Kidney epithelial cell (primary cell): ENCODE measurements around the gene CEMIP2. TPM values are rescaled to one million over a fixed set of nuclear protein-coding genes. Genes with fewer than 3 reads are reported as not detected.

Source experiments
- DNase-seq: peaks from one replicate; pipeline ENCODE4 v3.0.0-alpha.2; 2010; ENCODE audit warnings: low read depth
- H3K27me3 ChIP-seq: 2 replicates; pipeline ENCODE4 v1.6.0; 2011; ENCODE audit warnings: low read length; ENCODE audit not compliant: control insufficient read depth, insufficient read depth
- H3K36me3 ChIP-seq: 2 replicates; pipeline ENCODE4 v1.5.1; 2011; ENCODE audit warnings: low read length; ENCODE audit not compliant: control insufficient read depth, insufficient read depth
- H3K4me3 ChIP-seq: 2 replicates; pipeline ENCODE4 v1.5.1; 2011; ENCODE audit warnings: low read depth, mild to moderate bottlenecking, control low read depth, low read length
- CTCF ChIP-seq: IDR thresholded peaks from 2 replicates; pipeline ENCODE4 v1.5.1; 2011; ENCODE audit warnings: mild to moderate bottlenecking, moderate library complexity, low read length, control low read depth, inconsistent platforms; ENCODE audit not compliant: insufficient read depth, poor library complexity, severe bottlenecking
- total RNA-seq: library from RNA; depleted of rRNA; stranded (reverse); fragments of >200 nt; gene quantifications from 2 replicates; pipeline ENCODE4 v1.2.3, GENCODE V29; 2015

Gene CEMIP2
- total RNA-seq, 1 donor from 2014 or later, result 41.8 TPM

GRCh38 chr9:71690689-71691435 lies 77.5 kb downstream of the CEMIP2 start:
- TF ChIP-seq CTCF, result no peak
- peaks cover 2% of the 10 kb centered on the region for H3K36me3 ChIP-seq
- H3K4me3 ChIP-seq, result no peak overlapping the region
- no peaks in the 10 kb centered on the region for H3K27me3 ChIP-seq
- no peak for DNase-seq

GRCh38 chr9:71690063-71690688 lies 78.1 kb downstream of the CEMIP2 start:
- Histone ChIP-seq H3K36me3 (peaks cover 2% of the 10 kb centered on the region), H3K27me3 (no peaks in the 10 kb centered on the region), H3K4me3 (no peak overlapping the region)
- TF ChIP-seq CTCF, result no peak
- DNase-seq, result no peak

- H3K27me3 ChIP-seq, result no peaks in the 10 kb centered on the region
- no peak for DNase-seq
- TF ChIP-seq CTCF, result no peak
- H3K4me3 ChIP-seq, result no peak overlapping the region
- H3K36me3 ChIP-seq, result peaks cover 2% of the 10 kb centered on the region
These were observed 80.6 kb downstream of the CEMIP2 start for GRCh38 chr9:71687676-71688075.

GRCh38 chr9:71685988-71686387 lies 82.3 kb downstream of the CEMIP2 start:
- no peak for TF ChIP-seq CTCF
- Histone ChIP-seq H3K27me3 (no peaks in the 10 kb centered on the region), H3K36me3 (peaks cover 2% of the 10 kb centered on the region), H3K4me3 (no peak overlapping the region)
- no peak for DNase-seq

GRCh38 chr9:71685394-71685793 lies 82.9 kb downstream of the CEMIP2 start:
- no peak for DNase-seq
- H3K36me3 ChIP-seq, result peaks cover 2% of the 10 kb centered on the region
- no peaks in the 10 kb centered on the region for H3K27me3 ChIP-seq
- no peak for TF ChIP-seq CTCF
- H3K4me3 ChIP-seq, result no peak overlapping the region
